Measurements from ENCODE around the gene BANF2. TPM values are rescaled to one million over a fixed set of nuclear protein-coding genes. Genes with fewer than 3 reads are reported as not detected.

BANF2 gene
- polyA plus RNA-seq, 1 experiment: not detected

- POLR2A ChIA-PET: interaction anchor here (0.5 to 1.8 kb wide), 14 partner anchors 10 to 297 kb away, joined by 3 to 16 read pairs (median 4); no protein-coding TSS in a partner anchor
- H3K27me3 ChIP-seq (ENCODE audit: control insufficient read depth, insufficient read depth, low read length): peaks cover 14% of the 10 kb centered on the region
- TF ChIP-seq, protein P1, sequence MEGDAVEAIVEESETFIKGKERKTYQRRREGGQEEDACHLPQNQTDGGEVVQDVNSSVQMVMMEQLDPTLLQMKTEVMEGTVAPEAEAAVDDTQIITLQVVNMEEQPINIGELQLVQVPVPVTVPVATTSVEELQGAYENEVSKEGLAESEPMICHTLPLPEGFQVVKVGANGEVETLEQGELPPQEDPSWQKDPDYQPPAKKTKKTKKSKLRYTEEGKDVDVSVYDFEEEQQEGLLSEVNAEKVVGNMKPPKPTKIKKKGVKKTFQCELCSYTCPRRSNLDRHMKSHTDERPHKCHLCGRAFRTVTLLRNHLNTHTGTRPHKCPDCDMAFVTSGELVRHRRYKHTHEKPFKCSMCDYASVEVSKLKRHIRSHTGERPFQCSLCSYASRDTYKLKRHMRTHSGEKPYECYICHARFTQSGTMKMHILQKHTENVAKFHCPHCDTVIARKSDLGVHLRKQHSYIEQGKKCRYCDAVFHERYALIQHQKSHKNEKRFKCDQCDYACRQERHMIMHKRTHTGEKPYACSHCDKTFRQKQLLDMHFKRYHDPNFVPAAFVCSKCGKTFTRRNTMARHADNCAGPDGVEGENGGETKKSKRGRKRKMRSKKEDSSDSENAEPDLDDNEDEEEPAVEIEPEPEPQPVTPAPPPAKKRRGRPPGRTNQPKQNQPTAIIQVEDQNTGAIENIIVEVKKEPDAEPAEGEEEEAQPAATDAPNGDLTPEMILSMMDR (IDR thresholded peaks at IDR 0.05; ENCODE audit: insufficient read depth, low read depth, low read length): peak; percentile 86
- H3K4me3 ChIP-seq (ENCODE audit: low read depth, low read length): peak within 1 kb of the TSS; percentile 92
- DNase-seq (ENCODE audit: low read depth): peak; percentile 84
- peaks cover 6% of the 10 kb centered on the region; the same call in 1 of the 2 replicates for H3K36me3 ChIP-seq (ENCODE audit: control insufficient read depth, insufficient read depth, low read length)
- CTCF ChIA-PET: interaction anchor here (0.6 to 4.2 kb wide), 62 partner anchors 9 to 1037 kb away, joined by 3 to 39 read pairs (median 4); partner anchors contain the start of gene BANF2
These were observed 17.5 kb upstream of the BANF2 start, which contains the start of gene RRBP1 for GRCh38 chr20:17682103-17682888. Gene RRBP1, minus strand, starts transcription at chr20:17682242. Its CDS starts 21,735 bp downstream, at chr20:17660507.

- Histone ChIP-seq H3K4me3 (ENCODE audit: low read depth, low read length) (peak overlapping the region; percentile 50), H3K36me3 (ENCODE audit: control insufficient read depth, insufficient read depth, low read length) (peaks cover 6% of the 10 kb centered on the region; the same call in 1 of the 2 replicates), H3K27me3 (ENCODE audit: control insufficient read depth, insufficient read depth, low read length) (peaks cover 14% of the 10 kb centered on the region)
- no peak for DNase-seq (ENCODE audit: low read depth)
- ChIA-PET POLR2A (interaction anchor here (0.5 to 1.8 kb wide), 12 partner anchors 9 to 256 kb away, joined by 3 to 16 read pairs (median 4); no protein-coding TSS in a partner anchor), CTCF (interaction anchor here (0.8 to 4.2 kb wide), 40 partner anchors 9 to 314 kb away, joined by 3 to 39 read pairs (median 5); partner anchors contain the start of gene BANF2)
- TF ChIP-seq, protein P1 (IDR thresholded peaks at IDR 0.05; ENCODE audit: insufficient read depth, low read depth, low read length): no peak
These were observed 16.9 kb upstream of the BANF2 start for GRCh38 chr20:17682889-17683198.

- Histone ChIP-seq H3K4me3 (ENCODE audit: low read depth, low read length) (no peak overlapping the region), H3K36me3 (ENCODE audit: control insufficient read depth, insufficient read depth, low read length) (peaks cover 6% of the 10 kb centered on the region; the same call in 1 of the 2 replicates), H3K27me3 (ENCODE audit: control insufficient read depth, insufficient read depth, low read length) (peaks cover 14% of the 10 kb centered on the region)
- ChIA-PET POLR2A (interaction anchor here (0.6 to 1.8 kb wide), 4 partner anchors 64 to 212 kb away, joined by 3 to 16 read pairs (median 6); no protein-coding TSS in a partner anchor), CTCF (interaction anchor here (0.9 to 4.2 kb wide), 31 partner anchors 8 to 314 kb away, joined by 3 to 39 read pairs (median 6); partner anchors contain the start of gene BANF2)
- DNase-seq (ENCODE audit: low read depth): no peak
- TF ChIP-seq, protein P1 (IDR thresholded peaks at IDR 0.05; ENCODE audit: insufficient read depth, low read depth, low read length): no peak
These were observed 16.3 kb upstream of the BANF2 start for GRCh38 chr20:17683218-17684076.

GRCh38 chr20:17684077-17684888, 15.5 kb upstream of the BANF2 start:
- peaks cover 3% of the 10 kb centered on the region; the same call in 1 of the 2 replicates for H3K36me3 ChIP-seq (ENCODE audit: control insufficient read depth, insufficient read depth, low read length)
- TF ChIP-seq, protein P1 (IDR thresholded peaks at IDR 0.05; ENCODE audit: insufficient read depth, low read depth, low read length): no peak
- POLR2A ChIA-PET: no interaction called here
- DNase-seq (ENCODE audit: low read depth): no peak
- CTCF ChIA-PET: interaction anchor here (1.9 to 4.2 kb wide), 4 partner anchors 13 to 253 kb away, joined by 8 to 39 read pairs (median 14); partner anchors contain the start of gene BANF2
- no peak overlapping the region for H3K4me3 ChIP-seq (ENCODE audit: low read depth, low read length)
- peaks cover 14% of the 10 kb centered on the region for H3K27me3 ChIP-seq (ENCODE audit: control insufficient read depth, insufficient read depth, low read length)

Measured in BJ (cell line).